Lower leg skin (tissue), 3 donors: ENCODE data around the gene PLPP2.

Experiments used
- POLR2A ChIP-seq, 2 donors: fragments of 450-650 bp; IDR thresholded peaks; one replicate each; pipeline ENCODE4 v1.6.1; 2016 to 2017; ENCODE audit warnings: antibody characterized with exemption in 2 of 2, mild to moderate bottlenecking in 1 of 2, moderate library complexity in 1 of 2
- TF ChIP-seq, protein P1 (sequence below), 3 donors: fragments of 450-650 bp; IDR thresholded peaks; one replicate each; pipeline ENCODE4 v1.5.1; 2016; ENCODE audit warnings: antibody characterized with exemption in 3 of 3, mild to moderate bottlenecking in 3 of 3, moderate library complexity in 2 of 3

- TF ChIP-seq, protein P1, sequence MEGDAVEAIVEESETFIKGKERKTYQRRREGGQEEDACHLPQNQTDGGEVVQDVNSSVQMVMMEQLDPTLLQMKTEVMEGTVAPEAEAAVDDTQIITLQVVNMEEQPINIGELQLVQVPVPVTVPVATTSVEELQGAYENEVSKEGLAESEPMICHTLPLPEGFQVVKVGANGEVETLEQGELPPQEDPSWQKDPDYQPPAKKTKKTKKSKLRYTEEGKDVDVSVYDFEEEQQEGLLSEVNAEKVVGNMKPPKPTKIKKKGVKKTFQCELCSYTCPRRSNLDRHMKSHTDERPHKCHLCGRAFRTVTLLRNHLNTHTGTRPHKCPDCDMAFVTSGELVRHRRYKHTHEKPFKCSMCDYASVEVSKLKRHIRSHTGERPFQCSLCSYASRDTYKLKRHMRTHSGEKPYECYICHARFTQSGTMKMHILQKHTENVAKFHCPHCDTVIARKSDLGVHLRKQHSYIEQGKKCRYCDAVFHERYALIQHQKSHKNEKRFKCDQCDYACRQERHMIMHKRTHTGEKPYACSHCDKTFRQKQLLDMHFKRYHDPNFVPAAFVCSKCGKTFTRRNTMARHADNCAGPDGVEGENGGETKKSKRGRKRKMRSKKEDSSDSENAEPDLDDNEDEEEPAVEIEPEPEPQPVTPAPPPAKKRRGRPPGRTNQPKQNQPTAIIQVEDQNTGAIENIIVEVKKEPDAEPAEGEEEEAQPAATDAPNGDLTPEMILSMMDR (IDR thresholded peaks at IDR 0.05) = no peak
- TF ChIP-seq POLR2A (IDR thresholded peaks at IDR 0.05) = no peak
These were observed 19.3 kb downstream of the PLPP2 start for GRCh38 chr19:271856-272255.
